H1 (cell line): ENCODE measurements around the gene MRPS9. TPM values are rescaled to one million over a fixed set of nuclear protein-coding genes. Genes with fewer than 3 reads are reported as not detected.

ENCODE experiments used
- HDAC6 ChIP-seq: IDR thresholded peaks from one replicate; pipeline ENCODE4 v1.7.1; 2012; ENCODE audit warnings: low read depth, mild to moderate bottlenecking, inconsistent platforms, low read length, moderate library complexity
- MAX ChIP-seq: IDR thresholded peaks from 2 replicates; pipeline ENCODE4 v1.6.1; 2012; ENCODE audit warnings: inconsistent platforms
- POLR2AphosphoS5 ChIP-seq: IDR thresholded peaks from 2 replicates; pipeline ENCODE4 v1.6.1; 2011; ENCODE audit warnings: low read depth, low read length
- TBP ChIP-seq: IDR thresholded peaks from 2 replicates; pipeline ENCODE4 v1.6.1; 2011; ENCODE audit warnings: low read depth, low read length, improper control_type of control experiment
- polyA plus RNA-seq, 7 experiments: library from polyadenylated mRNA; depleted of rRNA in 3 of 7; stranded (reverse) in 5 of 7; unstranded in 2 of 7; fragments of >200 nt in 5 of 7; fragments of 200-250 nt in 2 of 7; gene quantifications; 1 replicate in 5 of 7; 2 replicates in 1 of 7; 4 replicates in 1 of 7; pipeline versions ENCODE4 v1.2.1 to v1.2.3, GENCODE V29; 2011 to 2013; ENCODE audit warnings: missing spikeins in 2 of 7, mixed read lengths in 2 of 7
- total RNA-seq: library from RNA; stranded (reverse); fragmentation: NEBNext Ultra II Directional; extraction: Animal tissue kit (Norgen Biotek cat#: 25700); gene quantifications from 2 replicates; pipeline ENCODE4 v1.2.1, GENCODE V29; 2021

The MRPS9 gene
- total and polyA plus RNA-seq, 2 of the 8 experiments (the other 6 are each of a cell fraction or from before 2014, with no cell fraction given), result 36.2 to 71.0 TPM

DNA sequence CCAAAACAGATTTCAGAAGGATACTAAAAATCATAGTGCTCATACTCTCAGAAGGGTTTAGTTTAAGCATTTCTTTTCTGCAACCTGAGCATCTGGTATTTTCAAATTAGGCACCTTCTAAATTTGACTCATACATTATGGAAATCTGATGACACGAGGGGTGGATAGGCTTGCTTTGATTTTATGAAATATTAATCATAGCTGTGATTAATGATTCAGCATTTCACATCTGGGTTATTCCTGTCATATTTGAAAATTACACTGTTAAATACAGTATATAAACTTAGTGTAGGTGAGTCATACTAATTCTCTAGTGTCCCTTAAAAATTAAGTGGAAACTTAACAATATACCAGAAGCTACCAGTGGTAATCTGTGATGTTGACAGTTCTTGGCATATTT is 47.7 kb downstream of the MRPS9 start (continued):
- no peak for TF ChIP-seq TBP
- TF ChIP-seq MAX, result no peak
- no peak for TF ChIP-seq HDAC6
- no peak for TF ChIP-seq POLR2AphosphoS5
